Activated CD8-positive, alpha-beta memory T cell treated with anti-CD3 and anti-CD28 coated beads for 24 hours (primary cell): ENCODE results near the gene ZNF839.
"Not testable (repeated sequence)": the region's sequence is repeated elsewhere in the genome, so short reads cannot be mapped to it uniquely, and the experiment has no call there.

Experiments
- DNase-seq: peaks from one replicate; pipeline ENCODE4 v3.0.0-alpha.2; 2020

Gene ZNF839

GRCh38 chr14:102319351-102320032 is at the start of gene ZNF839:
Gene ZNF839, plus strand, starts transcription at chr14:102319746. Its CDS starts 20 bp downstream, at chr14:102319766.
- peak; percentile 99 for DNase-seq

- DNase-seq, result no peak
Observed at GRCh38 chr14:102272392-102272791, 47.2 kb upstream of the ZNF839 start.

- DNase-seq, result no peak
Observed at GRCh38 chr14:102275866-102276265, 43.7 kb upstream of the ZNF839 start.

DNA sequence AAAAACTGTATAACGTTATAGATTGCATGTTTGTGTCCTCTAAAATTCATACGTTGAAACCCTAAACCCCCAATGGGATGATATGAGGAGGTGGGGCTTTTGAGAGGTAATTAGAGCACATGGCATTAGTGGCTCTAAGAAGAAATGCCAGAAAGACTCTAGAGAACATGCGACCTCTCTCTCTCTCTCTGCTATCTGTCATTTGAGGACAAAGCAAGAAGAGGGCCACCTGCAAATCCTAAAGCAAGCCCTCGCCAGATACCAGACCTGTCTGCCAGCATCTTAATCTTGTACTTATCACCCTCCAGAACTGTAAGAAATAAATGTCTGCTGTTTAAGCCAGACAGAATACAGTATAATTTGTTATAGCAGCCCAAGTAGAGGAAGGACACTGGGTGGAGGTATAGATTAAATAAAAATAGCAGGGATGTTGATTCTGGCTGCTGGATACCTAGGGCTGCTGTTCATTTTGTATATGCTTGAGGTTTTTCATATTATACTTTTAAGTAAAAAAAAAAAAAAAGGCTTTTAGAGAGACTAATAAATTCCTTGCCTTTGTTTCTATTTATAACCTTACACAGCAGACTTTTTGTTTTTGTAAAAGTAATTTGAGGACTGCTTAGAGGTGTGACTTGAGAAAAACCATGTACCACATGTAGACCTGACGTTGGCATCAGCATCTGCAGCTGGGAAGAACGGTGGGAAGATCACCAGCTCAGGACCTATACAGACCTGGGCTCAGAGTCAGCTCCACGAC is 41.5 kb upstream of the ZNF839 start:
- no peak for DNase-seq

DNA sequence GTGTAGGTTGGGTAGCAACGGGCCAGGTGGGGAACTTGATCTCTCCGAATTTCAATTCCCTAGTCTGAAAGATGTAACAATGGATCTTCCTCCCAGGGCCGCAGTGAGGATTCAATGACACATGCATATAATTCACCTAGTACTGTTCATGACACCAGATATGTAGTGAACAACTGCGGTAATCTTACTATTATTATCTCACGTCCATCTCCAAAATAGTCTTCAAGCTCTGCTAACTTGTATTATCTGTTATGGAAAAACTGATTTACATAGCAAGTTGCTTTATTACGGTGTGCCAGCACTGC is 41.0 kb upstream of the ZNF839 start:
- no peak for DNase-seq

GRCh38 chr14:102279282-102279681 is 40.3 kb upstream of the ZNF839 start:
- DNase-seq, result no peak

- no peak for DNase-seq
Observed at GRCh38 chr14:102279688-102280348, 39.7 kb upstream of the ZNF839 start.

- no peak for DNase-seq
Observed at GRCh38 chr14:102280376-102280962, 39.1 kb upstream of the ZNF839 start.

DNA sequence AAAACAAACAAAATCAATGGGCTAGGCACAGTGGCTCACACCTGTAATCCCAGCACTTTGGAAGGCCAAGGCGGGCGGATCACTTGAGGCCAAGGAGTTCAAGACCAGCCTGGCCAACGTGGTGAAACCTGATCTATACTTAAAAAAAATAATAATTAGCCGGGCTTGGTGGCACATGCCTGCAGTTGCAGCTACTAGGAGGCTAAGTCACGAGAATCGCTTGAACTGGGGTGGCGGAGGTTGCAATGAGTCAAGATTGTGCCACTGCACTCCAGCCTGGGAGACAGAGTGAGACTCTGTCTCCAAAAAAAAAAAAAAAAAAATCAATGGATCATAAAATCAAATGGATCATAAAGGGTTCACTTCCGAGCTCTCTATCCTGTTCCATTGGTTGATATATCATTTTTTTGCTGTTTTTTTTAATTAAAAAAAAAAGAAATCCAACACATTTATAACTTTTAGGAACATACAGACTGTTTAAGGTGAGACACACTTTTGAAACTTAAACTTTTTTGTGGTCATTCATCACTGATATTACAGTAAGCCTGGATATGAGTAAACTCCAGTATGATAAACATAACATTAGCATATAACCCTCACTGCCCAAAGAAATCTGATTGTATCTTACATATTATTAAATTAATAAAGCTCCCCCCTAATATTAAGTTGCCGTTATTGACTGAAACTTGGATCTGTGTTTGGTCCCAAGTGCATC is 36.6 kb upstream of the ZNF839 start:
- DNase-seq, result no peak

- no peak for DNase-seq
Observed at GRCh38 chr14:102283631-102284129, 35.9 kb upstream of the ZNF839 start.

DNA sequence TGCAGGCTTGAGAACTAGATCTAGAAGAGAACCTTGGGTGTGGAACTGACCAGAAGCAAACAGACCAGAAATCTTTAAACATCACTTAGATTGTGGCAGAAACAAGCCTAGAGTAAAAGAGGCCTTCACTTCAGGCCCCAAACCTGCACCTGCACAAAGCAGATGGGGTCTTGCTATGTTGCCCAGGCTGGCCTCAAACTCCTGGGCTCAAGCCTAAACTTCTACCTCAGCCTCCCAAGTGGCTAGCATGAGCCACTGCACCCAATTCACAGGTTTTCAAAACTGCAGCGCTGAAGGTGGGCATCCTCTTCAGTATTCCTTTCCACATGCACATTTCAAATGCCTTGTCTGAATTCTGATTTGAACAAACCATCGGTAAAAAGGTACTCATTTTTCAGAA is 34.4 kb upstream of the ZNF839 start:
- no peak for DNase-seq

DNA sequence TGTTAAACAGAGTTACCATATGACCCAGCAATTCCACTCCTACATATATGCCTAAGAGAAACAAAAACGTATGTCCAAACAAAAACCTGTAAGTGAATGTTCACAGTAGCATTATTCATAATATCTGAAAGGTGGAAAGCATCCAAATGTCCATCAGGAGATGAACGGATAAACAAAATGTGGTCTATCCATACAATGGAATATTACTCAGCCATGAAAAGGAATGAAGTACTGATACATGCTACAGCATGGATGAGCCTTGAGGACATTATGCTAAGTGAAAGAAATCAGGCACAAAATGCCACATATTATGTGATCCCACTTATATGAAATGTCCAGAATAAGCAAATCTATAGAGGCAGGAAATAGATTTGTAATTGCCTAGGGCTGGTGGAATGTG is 31.4 kb upstream of the ZNF839 start:
- no peak for DNase-seq

- no peak for DNase-seq
Observed at GRCh38 chr14:102292441-102292840, 27.1 kb upstream of the ZNF839 start.

- DNase-seq, result no peak
Observed at GRCh38 chr14:102293781-102294180, 25.8 kb upstream of the ZNF839 start.

DNA sequence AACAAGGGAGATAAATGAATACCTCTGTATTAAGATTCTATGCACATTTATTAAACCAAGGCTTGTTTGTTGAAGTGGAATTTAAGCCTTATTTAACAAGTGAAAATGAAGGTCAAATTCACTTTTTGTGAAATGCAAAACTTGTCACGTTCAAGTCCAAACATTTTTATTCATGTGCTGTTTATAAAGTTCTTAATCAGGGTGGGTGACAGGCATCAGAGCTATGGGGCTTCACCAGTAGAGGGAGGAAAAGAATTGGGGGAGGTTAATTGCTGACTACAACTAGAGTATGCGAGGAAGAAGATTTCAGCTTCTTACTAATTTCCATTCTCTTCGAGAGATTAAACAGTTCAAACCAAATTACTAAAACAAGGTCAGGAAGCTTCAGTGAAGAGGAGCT is 24.3 kb upstream of the ZNF839 start:
- no peak for DNase-seq

GRCh38 chr14:102297436-102298170 is 21.9 kb upstream of the ZNF839 start:
- DNase-seq, result no peak

DNA sequence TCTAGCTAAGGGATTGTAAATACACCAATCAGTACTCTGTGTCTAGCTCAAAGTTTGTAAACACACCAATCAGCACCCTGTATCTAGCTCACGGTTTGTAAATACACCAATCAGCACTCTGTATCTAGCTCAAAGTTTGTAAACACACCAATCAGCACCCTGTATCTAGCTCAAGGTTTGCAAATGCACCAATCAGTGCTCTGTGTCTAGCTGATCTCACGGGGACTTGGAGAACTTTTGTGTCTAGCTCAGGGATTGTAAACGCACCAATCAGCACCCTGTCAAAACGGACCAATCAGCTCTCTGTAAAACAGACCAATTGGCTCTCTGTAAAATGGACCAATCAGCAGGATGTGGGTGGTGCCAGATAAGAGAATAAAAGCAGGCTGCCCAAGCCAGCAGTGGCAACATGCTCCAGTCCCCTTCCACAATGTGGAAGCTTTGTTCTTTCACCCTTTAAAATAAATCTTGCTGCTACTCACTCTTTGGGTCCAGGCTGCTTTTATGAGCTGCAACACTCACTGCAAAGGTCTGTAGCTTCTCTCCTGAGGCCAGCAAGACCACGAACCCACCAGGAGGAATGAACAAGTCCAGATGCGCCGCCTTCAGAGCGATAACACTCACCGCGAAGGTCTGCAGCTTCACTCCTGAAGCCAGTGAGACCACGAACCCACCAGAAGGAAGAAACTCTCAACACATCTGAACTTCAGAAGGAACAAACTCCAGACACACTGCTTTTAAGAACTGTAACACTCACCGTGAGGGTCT is 21.1 kb upstream of the ZNF839 start:
- not testable (repeated sequence) for DNase-seq

GRCh38 chr14:102303664-102304063 is 15.9 kb upstream of the ZNF839 start:
- no peak for DNase-seq

DNA sequence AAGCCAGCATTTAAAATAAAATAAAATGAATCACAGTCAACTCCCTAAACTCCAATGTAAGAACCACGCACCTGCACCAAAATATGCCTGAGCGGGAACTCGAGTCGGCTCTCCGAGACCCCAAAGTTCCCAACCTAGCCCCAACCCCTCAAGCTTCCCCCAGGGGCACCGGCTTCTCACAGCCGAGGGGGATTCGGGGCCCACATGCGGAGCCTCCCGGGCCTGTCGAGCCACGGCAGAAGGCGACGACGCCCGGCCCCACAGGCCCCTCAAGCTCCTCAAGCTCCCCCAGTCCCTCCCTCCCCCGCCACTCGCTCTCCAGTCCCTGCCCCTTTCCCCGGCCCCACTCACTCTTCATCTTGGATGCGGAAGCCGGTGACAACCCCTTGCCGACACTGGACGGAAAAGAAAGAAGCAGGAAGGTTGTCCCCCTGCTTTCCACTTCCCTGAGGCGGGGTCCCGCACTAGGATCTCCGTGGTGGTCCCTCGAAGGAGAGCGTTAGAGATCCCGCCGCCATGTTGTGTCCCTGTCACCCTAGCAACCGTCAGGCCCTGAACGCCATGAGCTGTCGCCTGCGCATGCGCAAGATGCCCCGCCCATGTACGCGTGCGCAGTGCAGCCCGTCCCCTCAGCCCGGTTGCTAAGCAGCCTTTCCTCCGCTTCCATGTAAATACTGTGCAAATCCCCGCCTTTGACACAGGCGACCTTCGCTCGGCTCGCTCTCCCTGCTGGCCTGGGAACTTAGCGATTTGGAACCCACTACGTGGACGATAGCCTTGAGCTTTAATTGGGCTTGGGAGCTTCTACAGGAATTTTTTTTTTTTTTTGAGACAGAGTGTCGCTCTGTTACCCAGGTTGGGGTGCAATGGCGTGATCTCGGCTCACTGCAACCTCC is 14.7 kb upstream of the ZNF839 start, which contains the start of gene MOK:
Gene MOK (minus strand): TSS at position 554 of the 896 bp plus-strand sequence. CDS start 196 bp downstream, at position 358.
- DNase-seq, result peak; percentile 99
